Adrenal gland (tissue), 5 donors: ENCODE results near the gene DYNC1I2.

Experiments
- CTCF ChIP-seq, 6 experiments: fragments of 450-650 bp in 4 of 6; fragments of 200-600 bp in 2 of 6; sonication (generic) in 1 of 6; IDR thresholded peaks; 1 replicate in 5 of 6; 2 replicates in 1 of 6; pipeline versions ENCODE4 v1.5.1 to v1.8.0; 2016 to 2021; ENCODE audit warnings: antibody characterized with exemption in 6 of 6, mild to moderate bottlenecking in 2 of 6, moderate library complexity in 1 of 6
- POLR2A ChIP-seq, 2 donors: fragments of 450-650 bp; IDR thresholded peaks; one replicate each; pipeline ENCODE4 v1.6.1; 2017; ENCODE audit warnings: antibody characterized with exemption in 2 of 2, mild to moderate bottlenecking in 2 of 2, moderate library complexity in 1 of 2
- donor health status: DM: no; HTN: no; CAD: no.

- TF ChIP-seq CTCF (IDR thresholded peaks at IDR 0.05): no peak
- no peak for TF ChIP-seq POLR2A (IDR thresholded peaks at IDR 0.05)
These were observed 101.2 kb downstream of the DYNC1I2 start for GRCh38 chr2:171788316-171788993.
